Posterior cingulate gyrus (tissue), 11 donors: ENCODE data around the gene ALS2CL.
A peak's percentile ranks its signal among the peaks of the same experiment; 100 is the strongest.

Experiments used
- DNase-seq, 10 donors: peaks; one replicate each; pipeline versions ENCODE4 v3.0.0 to v3.0.0-alpha.2; 2020 to 2021; ENCODE audit warnings: mixed read lengths in 3 of 10
- intact Hi-C: fragments of 100-400 bp; cut with DNase I; formaldehyde crosslinking; loops from one replicate; pipeline ENCODE4 v1.15.1; 2023

ALS2CL gene

DNA sequence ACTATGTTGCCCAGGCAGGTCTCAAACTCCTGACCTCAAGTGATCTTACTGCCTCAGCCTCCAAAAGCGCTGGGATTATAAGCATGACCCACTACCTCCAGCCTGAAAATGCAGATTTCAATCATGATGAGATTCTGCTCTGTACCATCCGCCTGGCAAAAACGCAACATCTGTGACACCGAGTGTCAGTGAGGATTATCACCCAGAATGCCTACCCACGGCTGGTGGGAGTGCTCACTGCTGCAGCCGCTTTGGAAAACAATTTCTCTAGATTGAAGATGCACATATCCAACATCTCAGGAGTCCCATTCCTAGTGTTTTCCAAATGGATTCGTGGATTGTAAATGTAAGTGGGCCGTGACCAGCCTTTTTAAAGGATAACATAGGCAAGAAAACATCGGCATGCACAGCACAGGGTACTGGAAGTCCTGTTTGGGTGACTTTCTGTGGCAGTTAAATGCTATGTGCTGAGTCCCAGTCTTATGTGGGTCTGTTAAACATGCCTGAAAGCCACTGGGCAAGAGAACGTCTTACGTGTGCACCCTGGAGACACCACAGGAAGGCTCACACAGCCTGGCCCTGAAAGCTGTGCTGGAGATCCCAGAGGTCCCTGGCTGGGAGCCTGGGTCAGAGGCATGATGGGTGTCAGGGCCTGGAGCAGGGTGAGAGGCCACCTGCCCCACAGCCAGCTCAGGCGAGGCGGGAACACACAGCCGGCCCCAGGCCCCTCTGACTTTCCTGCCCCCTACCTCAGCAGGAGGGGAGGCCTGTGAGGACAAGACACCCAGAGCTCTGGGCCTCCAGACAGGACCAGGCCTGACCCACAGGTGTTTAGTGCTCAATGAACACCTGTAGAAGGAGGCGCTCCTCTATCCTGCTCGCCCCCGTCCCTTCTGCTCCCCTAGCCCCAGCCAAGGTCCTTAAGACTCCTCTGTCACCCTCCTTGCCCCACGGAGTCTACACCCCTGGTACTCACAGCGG lies 23.3 kb upstream of the ALS2CL start:
- peak in 3 of 10 donors; percentile 5 to 71 (median 7) for DNase-seq
- intact Hi-C loops: no loop called here

DNA sequence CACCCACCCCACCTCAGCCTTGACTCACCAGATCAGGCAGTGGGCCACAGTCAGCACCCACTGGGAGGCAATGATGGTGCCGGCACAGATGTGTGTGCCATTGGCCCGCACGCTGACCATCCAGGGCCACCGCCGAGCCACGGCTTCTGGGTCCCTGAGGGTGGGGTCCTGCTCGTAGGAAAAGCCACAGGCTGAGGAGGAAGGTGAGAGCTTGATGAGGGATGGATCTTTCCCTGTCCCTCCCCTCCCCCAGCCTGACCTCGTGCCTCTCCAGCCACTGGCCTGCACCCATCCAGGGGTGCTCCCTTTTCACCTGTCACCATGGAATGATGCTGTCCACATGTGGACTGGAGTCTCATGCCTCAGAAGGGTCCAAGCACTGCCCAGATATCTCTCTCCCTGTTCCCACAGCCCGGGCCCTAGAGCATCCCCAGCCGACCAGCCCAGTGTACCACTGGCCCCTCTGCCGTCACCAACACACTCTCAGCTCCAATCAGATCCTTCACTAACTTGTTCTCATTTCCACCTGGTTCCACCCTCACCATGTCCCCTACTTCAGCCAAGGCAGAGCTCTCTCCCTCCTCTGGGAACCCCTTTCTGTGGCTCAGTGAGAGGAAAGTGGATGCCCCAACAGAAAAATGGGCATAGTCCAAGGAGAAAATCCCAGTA lies 22.2 kb upstream of the ALS2CL start:
- intact Hi-C loops: no loop called here
- peak in 4 of 10 donors; percentile 7 to 55 (median 29) for DNase-seq

DNA sequence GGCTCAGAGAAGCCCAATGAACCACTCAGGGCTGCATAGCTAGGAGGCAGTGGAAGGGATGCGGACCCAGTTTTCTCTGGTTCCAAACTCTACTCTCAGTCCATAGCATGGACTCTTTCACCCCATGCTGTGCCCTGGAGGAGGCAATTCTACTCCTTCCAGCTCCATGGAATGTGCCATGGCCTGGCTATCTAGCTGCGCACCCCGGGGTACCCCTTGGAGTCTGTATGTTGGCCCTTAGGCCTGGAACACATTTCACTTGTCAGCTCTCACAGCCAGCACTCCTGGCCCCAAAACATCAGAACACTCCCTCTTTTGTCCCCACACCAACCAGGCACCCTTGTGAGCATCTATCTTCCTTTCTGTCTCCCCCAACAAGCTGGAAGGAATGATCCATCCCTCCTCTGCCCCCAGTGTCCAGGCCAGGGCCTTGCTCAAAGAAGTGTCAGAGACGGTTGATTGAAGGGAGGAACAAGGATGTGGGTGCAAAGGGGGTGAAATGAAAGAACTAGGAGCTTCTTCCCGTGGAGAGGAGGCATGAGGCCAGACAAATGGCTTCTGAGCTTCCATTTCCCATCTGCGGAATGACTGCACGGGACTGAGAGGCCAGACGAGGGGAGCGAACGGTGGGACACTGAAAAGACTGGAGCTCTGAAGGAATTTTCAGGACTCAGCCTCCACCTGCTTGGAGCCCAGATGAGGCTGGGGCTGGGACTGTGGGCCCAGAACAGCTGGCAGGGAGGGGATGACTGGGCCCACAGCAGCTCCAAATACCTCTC lies 21.4 kb upstream of the ALS2CL start:
- intact Hi-C loops: no loop called here
- DNase-seq: peak in 4 of 10 donors; percentile 0 to 62 (median 24)

DNA sequence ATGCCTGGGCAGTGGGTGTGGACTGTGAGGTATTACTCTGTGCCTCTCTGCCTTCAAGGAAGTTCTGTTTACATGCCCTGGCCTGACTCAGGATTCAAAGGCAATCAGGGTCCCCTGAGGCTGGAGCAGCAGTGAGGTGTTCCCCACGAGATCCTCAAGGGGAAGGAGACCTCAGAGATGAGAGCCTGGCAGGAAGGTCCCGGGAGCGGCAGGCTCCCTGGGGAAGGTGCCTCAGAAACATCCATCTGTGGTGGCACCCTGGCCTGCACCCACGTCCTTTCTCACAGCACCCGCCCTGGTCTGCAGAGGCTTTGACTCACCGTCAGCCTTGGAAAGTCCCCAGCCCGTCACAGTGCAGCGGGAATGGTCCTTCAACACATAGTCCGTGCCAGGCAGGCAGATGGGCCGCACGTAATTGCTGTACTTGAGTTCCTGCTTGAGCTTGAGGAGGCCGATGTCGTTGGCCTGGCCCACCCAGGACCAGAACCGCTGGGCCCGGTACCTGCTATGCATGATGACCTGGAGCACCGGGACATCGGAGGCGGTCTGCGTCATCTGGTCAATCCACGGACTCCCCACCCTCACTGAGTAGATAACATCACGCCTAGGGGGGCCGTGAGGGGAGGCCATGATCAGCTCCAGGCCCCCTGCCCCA lies 20.5 kb upstream of the ALS2CL start:
- intact Hi-C loops: no loop called here
- DNase-seq: peak in 6 of 10 donors; percentile 9 to 81 (median 40)

GRCh38 chr3:46713050-46713897 lies 19.8 kb upstream of the ALS2CL start:
- intact Hi-C loops: no loop called here
- peak in 6 of 10 donors; percentile 2 to 67 (median 38) for DNase-seq

- peak in 5 of 10 donors; percentile 2 to 57 (median 27) for DNase-seq
- intact Hi-C loops: no loop called here
Observed at GRCh38 chr3:46712191-46713049, 18.9 kb upstream of the ALS2CL start.

GRCh38 chr3:46711760-46712159 lies 18.3 kb upstream of the ALS2CL start:
- DNase-seq: peak in 2 of 10 donors; percentile 19 to 28
- intact Hi-C loops: no loop called here

DNA sequence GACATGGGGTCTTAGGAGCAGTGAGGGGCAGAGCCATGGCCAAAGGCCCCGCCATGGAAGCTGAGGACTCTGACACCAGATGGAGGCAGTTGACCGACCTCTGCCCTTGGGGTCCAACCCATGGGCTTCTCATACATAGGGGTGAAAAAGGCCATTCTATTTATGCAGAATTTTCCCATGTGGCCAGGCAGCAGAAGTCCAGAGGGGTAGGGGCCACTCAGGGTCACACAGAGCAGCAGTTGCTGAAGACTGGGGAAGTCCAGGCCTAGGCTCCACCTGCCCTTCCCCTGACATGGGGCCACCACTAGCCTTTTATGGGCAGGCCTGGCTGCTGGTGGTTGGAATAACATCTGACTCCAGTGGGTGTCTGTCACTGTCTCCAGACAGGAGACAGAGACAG lies 17.8 kb upstream of the ALS2CL start:
- DNase-seq: peak in 4 of 10 donors; percentile 1 to 61 (median 16)
- intact Hi-C loops: no loop called here

DNA sequence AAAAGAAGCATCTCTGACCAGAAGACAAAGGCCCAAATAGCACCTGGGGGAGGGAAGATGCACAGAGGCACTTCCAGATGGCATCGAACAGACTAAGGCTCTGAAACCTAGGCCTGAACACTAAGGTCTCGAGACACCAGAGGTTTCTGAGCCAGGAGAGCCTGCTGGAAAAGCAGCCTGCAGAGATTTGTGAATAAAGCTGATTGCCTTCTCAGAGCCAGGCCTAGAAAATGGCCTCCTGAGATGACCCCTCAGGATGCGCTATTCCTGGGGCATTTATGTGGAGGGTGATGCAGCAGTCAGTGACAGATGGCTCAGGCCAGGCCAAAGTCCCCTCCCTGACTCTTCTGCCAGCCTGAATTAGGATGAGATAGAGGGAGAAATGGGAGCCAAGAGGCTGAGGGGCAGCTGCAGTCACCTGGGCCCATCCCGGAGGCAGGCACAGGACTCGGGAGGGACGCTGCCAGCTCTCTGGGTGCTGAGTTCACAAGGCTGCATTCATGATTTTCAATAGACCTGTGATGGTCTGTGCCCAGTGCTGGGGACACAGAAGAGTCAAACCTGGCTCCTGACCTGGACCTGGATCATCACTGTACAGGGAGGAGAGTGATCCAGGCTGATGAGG lies 17.3 kb upstream of the ALS2CL start:
- DNase-seq: peak in 5 of 10 donors; percentile 2 to 72 (median 42)
- intact Hi-C loops: no loop called here

- DNase-seq: peak in 3 of 10 donors; percentile 4 to 47 (median 7)
Observed at GRCh38 chr3:46710229-46710628, 16.8 kb upstream of the ALS2CL start.

DNA sequence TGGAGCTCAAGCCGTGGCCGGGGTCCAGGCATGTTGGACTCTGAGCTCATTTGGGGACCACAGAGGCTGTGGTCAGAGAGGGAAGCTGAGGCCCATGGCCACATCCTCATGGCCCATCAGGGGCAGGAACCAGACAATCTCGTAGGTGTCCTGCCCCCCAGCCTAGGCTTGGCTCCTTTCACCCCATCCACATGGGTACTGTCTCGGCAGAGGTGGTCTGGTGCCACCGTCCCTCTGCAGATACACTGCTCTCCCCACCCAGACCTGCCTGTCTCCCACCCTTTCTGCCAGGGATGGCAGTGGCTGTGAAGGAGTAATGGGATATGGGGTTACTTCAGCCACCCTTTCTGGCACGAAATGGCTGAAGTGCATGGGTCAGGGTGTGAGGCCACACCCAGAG lies 16.2 kb upstream of the ALS2CL start:
- DNase-seq: peak in 5 of 10 donors; percentile 3 to 82 (median 8)
- intact Hi-C loops: no loop called here

More at GRCh38 chr3:46710229-46710628, 16.8 kb upstream of the ALS2CL start:
- intact Hi-C loops: no loop called here

DNA sequence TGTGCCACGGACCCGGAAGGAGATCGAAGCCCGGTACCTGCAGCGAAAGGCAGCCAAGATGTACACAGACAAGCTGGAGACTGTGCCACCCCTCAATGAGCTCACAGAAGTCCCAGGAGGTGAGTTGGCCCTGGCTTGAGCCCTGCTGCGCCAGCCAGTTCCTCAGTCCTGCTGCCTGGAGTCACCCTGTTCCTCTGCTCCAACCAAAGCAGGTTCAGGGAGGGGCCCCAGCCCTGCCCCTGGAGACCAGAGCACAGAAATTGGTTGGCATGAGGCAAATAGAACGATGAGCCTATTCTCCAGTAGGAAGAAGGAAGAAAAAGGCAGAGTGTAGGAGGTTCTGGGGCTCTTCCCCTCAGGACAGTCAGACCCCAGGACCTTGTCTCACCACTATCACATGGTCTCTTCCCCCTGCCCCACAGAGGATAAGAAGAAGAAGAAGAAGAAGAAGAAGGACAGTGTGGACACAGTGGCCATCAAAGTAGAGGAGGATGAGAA lies 15.7 kb upstream of the ALS2CL start:
- DNase-seq: peak in 3 of 10 donors; percentile 1 to 43 (median 4)
- intact Hi-C loops: no loop called here

DNA sequence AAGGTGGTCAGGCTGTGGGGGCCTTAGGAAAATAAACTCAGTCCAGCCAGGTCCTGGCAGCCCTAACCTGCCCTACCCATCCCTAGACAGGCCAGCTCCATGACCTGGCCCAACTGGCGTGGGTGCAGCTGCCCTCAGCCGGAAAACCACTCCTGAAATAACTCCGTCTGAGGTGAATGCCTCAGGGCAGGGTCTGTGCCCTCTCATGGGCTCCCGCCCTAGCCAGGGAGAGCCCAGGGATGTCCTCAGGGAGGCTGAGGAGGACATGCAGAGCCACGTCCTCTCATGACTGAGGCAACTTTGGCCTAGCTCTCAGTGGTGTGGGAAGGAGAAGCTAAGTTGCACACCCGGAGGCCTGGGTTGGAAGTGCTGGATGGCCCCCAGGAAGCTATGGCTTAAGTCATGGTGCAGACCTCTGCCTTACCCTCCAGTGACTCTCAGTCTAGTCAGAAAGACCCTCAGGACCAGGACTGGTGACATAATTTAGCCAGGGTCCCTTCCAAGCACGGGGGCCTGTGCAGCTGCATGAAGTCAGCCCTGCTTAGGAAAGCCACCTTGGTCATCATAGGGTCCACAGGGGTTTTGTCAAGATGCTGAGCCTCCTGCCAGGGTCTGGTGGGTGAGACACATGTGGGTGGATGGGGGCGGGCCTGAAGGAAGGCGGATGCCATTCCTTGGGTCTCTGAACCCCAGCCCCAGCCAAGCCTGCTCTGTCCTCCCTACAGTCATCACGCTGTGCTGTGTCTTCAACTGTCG lies 15.1 kb upstream of the ALS2CL start:
- DNase-seq: peak in 6 of 10 donors; percentile 2 to 60 (median 26)
- intact Hi-C loops: no loop called here

GRCh38 chr3:46707601-46708011 lies 14.1 kb upstream of the ALS2CL start:
- peak in 6 of 10 donors; percentile 1 to 79 (median 31) for DNase-seq
- intact Hi-C loops: no loop called here

GRCh38 chr3:46706771-46707582 lies 13.5 kb upstream of the ALS2CL start:
- intact Hi-C loops: no loop called here
- DNase-seq: peak in 5 of 10 donors; percentile 0 to 74 (median 20)
